GM12875 (cell line): ENCODE results near the gene SRGAP3.

Source experiments
- H3K4me3 ChIP-seq: one replicate; pipeline ENCODE4 v1.5.1; 2011; ENCODE audit warnings: low read depth, low read length, control low read depth
- CTCF ChIP-seq: IDR thresholded peaks from 2 replicates; pipeline ENCODE4 v1.5.1; 2011; ENCODE audit warnings: low read depth, mild to moderate bottlenecking, control low read depth, inconsistent platforms, low read length, moderate library complexity, borderline replicate concordance; ENCODE audit not compliant: insufficient read depth

SRGAP3 gene

GRCh38 chr3:9218514-9218846 is 31.0 kb downstream of the SRGAP3 start:
- no peak for TF ChIP-seq CTCF
- no peak overlapping the region for H3K4me3 ChIP-seq

- H3K4me3 ChIP-seq, result no peak overlapping the region
- no peak for TF ChIP-seq CTCF
These were observed 31.5 kb downstream of the SRGAP3 start for GRCh38 chr3:9217784-9218513.

- H3K4me3 ChIP-seq, result no peak overlapping the region
These were observed 32.7 kb downstream of the SRGAP3 start for GRCh38 chr3:9216736-9217135.

GRCh38 chr3:9214599-9214998 is 34.8 kb downstream of the SRGAP3 start:
- H3K4me3 ChIP-seq, result no peak overlapping the region
- TF ChIP-seq CTCF, result no peak

More at GRCh38 chr3:9216736-9217135, 32.7 kb downstream of the SRGAP3 start:
- TF ChIP-seq CTCF, result no peak

GRCh38 chr3:9214185-9214584 is 35.3 kb downstream of the SRGAP3 start:
- H3K4me3 ChIP-seq, result no peak overlapping the region
- TF ChIP-seq CTCF, result no peak

- TF ChIP-seq CTCF, result no peak
- no peak overlapping the region for H3K4me3 ChIP-seq
These were observed 36.3 kb downstream of the SRGAP3 start for GRCh38 chr3:9213019-9213634.
